ENCODE measurements around the gene E4F1. TPM values are rescaled to one million over a fixed set of nuclear protein-coding genes. Genes with fewer than 3 reads are reported as not detected.

The E4F1 gene
- total and polyA plus RNA-seq, 10 of the 15 experiments (the other 5 are each of a cell fraction or from before 2014, with no cell fraction given) = 0.23 to 36.5 (median 14.5) TPM

GRCh38 chr16:2206780-2207433 is 16.5 kb upstream of the E4F1 start:
- no TSS peak for BruUV-seq (replicated peaks)
- in situ Hi-C loops (cut with MboI) = no loop called here
- no peak for ATAC-seq
- Histone ChIP-seq H3K79me2 (ENCODE audit: control insufficient read depth, insufficient read depth, low read length) (peaks cover 20% of the 10 kb centered on the region), H3K27ac (ENCODE audit: control insufficient read depth, insufficient read depth) (no peak overlapping the region), H4K20me1 (ENCODE audit: control insufficient read depth, insufficient read depth) (no peaks in the 10 kb centered on the region), H3K27me3 (replicated peaks in 1 of 2; ENCODE audit: control insufficient read depth in 2 of 2, insufficient read depth in 2 of 2, low read length in 1 of 2) (no peaks in the 10 kb centered on the region), H3K36me3 (ENCODE audit: control insufficient read depth in 2 of 2, insufficient read depth in 2 of 2, low read length in 1 of 2) (peaks cover 8 to 19% of the 10 kb centered on the region in 2 experiments; a peak in 3 of 4 replicates), H3K9ac (ENCODE audit: control insufficient read depth, insufficient read depth, low read length) (peak overlapping the region; percentile 78; the same call in 1 of the 2 replicates), H3K9me3 (replicated peaks; ENCODE audit: control insufficient read depth, insufficient read depth, low read length) (no peaks in the 10 kb centered on the region), H3K4me1 (ENCODE audit: control insufficient read depth, insufficient read depth, low read length) (peaks cover 6% of the 10 kb centered on the region; the same call in 1 of the 2 replicates), H2AFZ (ENCODE audit: control insufficient read depth, low read depth, low read length) (no peak overlapping the region), H3K4me2 (ENCODE audit: control insufficient read depth, insufficient read depth) (peak overlapping the region; percentile 89), H3K4me3 (peak overlapping the region; percentile 93)
- TF ChIP-seq NRF1 (conservative IDR thresholded peaks at IDR 0.05; ENCODE audit: low read depth, low read length) = no peak
- 90% methylated on average over 23 of the region's 23 CpGs for WGBS (ENCODE audit: insufficient coverage, insufficient replicate concordance, low lambda C conversion rate, missing lambda C conversion rate)
- RAD21 ChIA-PET (ENCODE audit: unreplicated experiment) = interaction anchor here (1.5 kb wide), 1 partner anchor 8 kb away, joined by 3 read pairs; the partner anchor contains the start of gene PGP
- CTCF ChIA-PET = interaction anchor here (0.6 kb wide), 1 partner anchor 120 kb away, joined by 3 read pairs; no protein-coding TSS in a partner anchor
- no peak for DNase-seq (ENCODE audit: low read depth, low spot score)
- FAIRE-seq = no peak
- POLR2A ChIA-PET = interaction anchor here (0.5 to 1.5 kb wide), 5 partner anchors 8 to 281 kb away, joined by 3 to 9 read pairs (median 4); partner anchors contain the start of genes ECI1, PGP and TRAF7
- intact Hi-C loops (cut with micrococcal nuclease; ENCODE audit: unreplicated experiment) = loop anchor here (5.0 kb wide), 1 partner anchor 45 kb away; the partner anchor contains the start of gene ECI1
- SMC1A ChIA-PET (ENCODE audit: uncharacterized antibody, unreplicated experiment) = no interaction called here

DNA sequence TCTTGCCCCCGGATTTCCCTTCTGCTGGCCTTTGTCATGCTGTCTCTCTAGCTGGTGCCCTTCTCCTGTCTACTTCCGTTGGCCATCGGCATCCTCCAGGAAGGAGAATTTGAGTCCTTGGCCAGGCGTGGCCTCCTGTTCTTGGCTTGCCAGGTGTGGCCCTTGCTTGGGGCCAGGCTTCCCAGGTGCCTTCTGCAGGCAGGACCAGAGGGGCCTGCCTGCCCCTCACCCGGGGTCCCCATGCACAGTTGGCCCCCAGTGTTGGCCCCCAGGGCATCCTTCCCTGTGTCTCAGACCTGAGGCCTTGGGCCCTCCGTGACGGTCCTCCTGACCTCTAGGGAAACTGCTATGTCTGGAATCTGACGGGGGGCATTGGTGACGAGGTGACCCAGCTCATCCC is 15.5 kb upstream of the E4F1 start:
- SMC1A ChIA-PET (ENCODE audit: uncharacterized antibody, unreplicated experiment) = no interaction called here
- H4K20me1 ChIP-seq (ENCODE audit: control insufficient read depth, insufficient read depth) = no peaks in the 10 kb centered on the region
- TSS peak; percentile 20 for BruUV-seq (replicated peaks)
- intact Hi-C loops (cut with micrococcal nuclease; ENCODE audit: unreplicated experiment) (loop anchor here (5.0 kb wide), 1 partner anchor 44 kb away; the partner anchor contains the start of gene ECI1), in situ Hi-C loops (cut with MboI) (no loop called here)
- no peak for FAIRE-seq
- H3K4me1 ChIP-seq (ENCODE audit: control insufficient read depth, insufficient read depth, low read length) = peaks cover 6% of the 10 kb centered on the region; the same call in 1 of the 2 replicates
- WGBS (ENCODE audit: insufficient coverage, insufficient replicate concordance, low lambda C conversion rate, missing lambda C conversion rate) = 88% methylated on average over 7 of the region's 9 CpGs
- H3K27ac ChIP-seq (ENCODE audit: control insufficient read depth, insufficient read depth) = no peak overlapping the region
- no peak for DNase-seq (ENCODE audit: low read depth, low spot score)
- no peak overlapping the region for H3K9ac ChIP-seq (ENCODE audit: control insufficient read depth, insufficient read depth, low read length)
- no peaks in the 10 kb centered on the region for H3K27me3 ChIP-seq (replicated peaks in 1 of 2; ENCODE audit: control insufficient read depth in 2 of 2, insufficient read depth in 2 of 2, low read length in 1 of 2)
- POLR2A ChIA-PET = no interaction called here
- H2AFZ ChIP-seq (ENCODE audit: control insufficient read depth, low read depth, low read length) = no peak overlapping the region
- H3K79me2 ChIP-seq (ENCODE audit: control insufficient read depth, insufficient read depth, low read length) = peaks cover 21% of the 10 kb centered on the region
- ATAC-seq = no peak
- H3K4me2 ChIP-seq (ENCODE audit: control insufficient read depth, insufficient read depth) = no peak overlapping the region
- no peaks in the 10 kb centered on the region for H3K9me3 ChIP-seq (replicated peaks; ENCODE audit: control insufficient read depth, insufficient read depth, low read length)
- peaks cover 8 to 19% of the 10 kb centered on the region in 2 experiments; a peak in 3 of 4 replicates for H3K36me3 ChIP-seq (ENCODE audit: control insufficient read depth in 2 of 2, insufficient read depth in 2 of 2, low read length in 1 of 2)
- RAD21 ChIA-PET (ENCODE audit: unreplicated experiment) = no interaction called here
- H3K4me3 ChIP-seq = no peak overlapping the region
- CTCF ChIA-PET = no interaction called here
- TF ChIP-seq HDAC2 (IDR thresholded peaks at IDR 0.05) (no peak), KAT2A (conservative IDR thresholded peaks at IDR 0.05; ENCODE audit: control insufficient read depth, low read depth, low read length) (no peak), ZBTB33 (IDR thresholded peaks at IDR 0.05) (no peak), GATAD2B (conservative IDR thresholded peaks at IDR 0.05; ENCODE audit: low read depth) (no peak), ESRRA (IDR thresholded peaks at IDR 0.05; ENCODE audit: low read length) (no peak), CEBPB (IDR thresholded peaks at IDR 0.05; ENCODE audit: borderline replicate concordance in 1 of 2, low read depth in 2 of 2, low read length in 2 of 2) (no peak), KDM1A (IDR thresholded peaks at IDR 0.05; ENCODE audit: borderline replicate concordance) (no peak), PKNOX1 (IDR thresholded peaks at IDR 0.05) (no peak), SRF (IDR thresholded peaks at IDR 0.05; ENCODE audit: low read depth in 2 of 2, low read length in 2 of 2) (no peak), MEF2B (IDR thresholded peaks at IDR 0.05; ENCODE audit: partially characterized antibody, poor library complexity, severe bottlenecking) (no peak)
- TF ChIP-seq, protein P1, sequence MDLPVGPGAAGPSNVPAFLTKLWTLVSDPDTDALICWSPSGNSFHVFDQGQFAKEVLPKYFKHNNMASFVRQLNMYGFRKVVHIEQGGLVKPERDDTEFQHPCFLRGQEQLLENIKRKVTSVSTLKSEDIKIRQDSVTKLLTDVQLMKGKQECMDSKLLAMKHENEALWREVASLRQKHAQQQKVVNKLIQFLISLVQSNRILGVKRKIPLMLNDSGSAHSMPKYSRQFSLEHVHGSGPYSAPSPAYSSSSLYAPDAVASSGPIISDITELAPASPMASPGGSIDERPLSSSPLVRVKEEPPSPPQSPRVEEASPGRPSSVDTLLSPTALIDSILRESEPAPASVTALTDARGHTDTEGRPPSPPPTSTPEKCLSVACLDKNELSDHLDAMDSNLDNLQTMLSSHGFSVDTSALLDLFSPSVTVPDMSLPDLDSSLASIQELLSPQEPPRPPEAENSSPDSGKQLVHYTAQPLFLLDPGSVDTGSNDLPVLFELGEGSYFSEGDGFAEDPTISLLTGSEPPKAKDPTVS (IDR thresholded peaks at IDR 0.05; ENCODE audit: low read depth, low read length) = no peak
